NK-92 treated with Interleukin-12 subunit alpha and Interleukin-12 subunit beta, amount 100 ng/mL, for 24 hours (cell line): Measurements from ENCODE around the gene CORO1C.

Experiments
- DNase-seq: peaks from one replicate; lab custom pipeline; 2025; lab: John Stamatoyannopoulos, UW

Gene CORO1C

GRCh38 chr12:108598553-108599250 lies 132.6 kb downstream of the CORO1C start:
- no peak for DNase-seq

GRCh38 chr12:108597559-108598471 lies 133.5 kb downstream of the CORO1C start, which contains the start of gene TMEM119:
TMEM119 (minus strand) TSS chr12:108598084; CDS start chr12:108592383, 5,701 bp downstream.
- DNase-seq, result no peak

GRCh38 chr12:108596854-108597558 lies 134.3 kb downstream of the CORO1C start:
- no peak for DNase-seq

- no peak for DNase-seq
Observed at GRCh38 chr12:108595711-108596647, 135.3 kb downstream of the CORO1C start.
